GM12878 (cell line): Measurements from ENCODE around the gene TSKU.

Experiments used
- CBFB ChIP-seq: IDR thresholded peaks from 2 replicates; pipeline ENCODE4 v1.6.1; 2016; ENCODE audit warnings: antibody characterized with exemption, low read depth
- CHD4 ChIP-seq: fragments of 200-600 bp; sonication (generic); IDR thresholded peaks from 2 replicates; pipeline ENCODE4 v1.6.1; 2016; ENCODE audit warnings: mild to moderate bottlenecking
- CTCF ChIP-seq, 3 experiments: IDR thresholded peaks in 2 of 3; conservative IDR thresholded peaks in 1 of 3; 2 replicates each; pipeline ENCODE4 v1.5.1; 2011; ENCODE audit warnings: low read depth in 3 of 3, low read length in 3 of 3, mild to moderate bottlenecking in 3 of 3, control low read depth in 2 of 3, moderate library complexity in 2 of 3, inconsistent platforms in 1 of 3, mixed read lengths in 1 of 3; ENCODE audit not compliant: control insufficient read depth in 2 of 3, insufficient read depth in 1 of 3; ENCODE audit errors: extremely low read depth in 1 of 3
- EZH2 ChIP-seq: IDR thresholded peaks from 2 replicates; pipeline ENCODE4 v1.6.1; 2012; ENCODE audit warnings: low read depth, mild to moderate bottlenecking, control low read depth, inconsistent platforms, low read length, borderline replicate concordance; ENCODE audit not compliant: control insufficient read depth
- JUNB ChIP-seq: IDR thresholded peaks from 2 replicates; pipeline ENCODE4 v1.6.1; 2016; ENCODE audit warnings: antibody characterized with exemption, mild to moderate bottlenecking
- POLR2A ChIP-seq: IDR thresholded peaks from 2 replicates; pipeline ENCODE4 v1.6.1; 2011; ENCODE audit warnings: low read depth, mild to moderate bottlenecking, low read length
- ZBED1 ChIP-seq: IDR thresholded peaks from 2 replicates; pipeline ENCODE4 v1.6.1; 2016; ENCODE audit warnings: borderline replicate concordance

GRCh38 chr11:76799066-76799804 is 16.1 kb downstream of the TSKU start:
- TF ChIP-seq CBFB = no peak
- peak; percentile 78 to 91 (median 89) for TF ChIP-seq CTCF (IDR thresholded peaks at IDR 0.05 in 2 of 3, conservative IDR thresholded peaks at IDR 0.05 in 1 of 3; ENCODE audit: control insufficient read depth in 2 of 3, extremely low read depth in 1 of 3, insufficient read depth in 1 of 3, low read depth in 3 of 3, low read length in 3 of 3)
- no peak for TF ChIP-seq ZBED1
- TF ChIP-seq EZH2 = no peak
- no peak for TF ChIP-seq CHD4
- no peak for TF ChIP-seq POLR2A
- no peak for TF ChIP-seq JUNB
